Effector memory CD4-positive, alpha-beta T cell (primary cell): Measurements from ENCODE around the gene NAALADL2.

ENCODE experiments used
- DNase-seq, 3 donors: peaks; one replicate each; pipeline ENCODE4 v3.0.0-alpha.2; 2020
- H3K27ac ChIP-seq: 2 replicates; pipeline ENCODE4 v1.7.0; 2013; ENCODE audit warnings: mild to moderate bottlenecking, low read length, moderate library complexity; ENCODE audit not compliant: insufficient read depth, poor library complexity, severe bottlenecking
- H3K27me3 ChIP-seq: replicated peaks from 2 replicates; pipeline ENCODE4 v1.7.0; 2013; ENCODE audit warnings: mild to moderate bottlenecking, low read length; ENCODE audit not compliant: insufficient read depth, control insufficient read depth, poor library complexity, severe bottlenecking
- H3K36me3 ChIP-seq: 2 replicates; pipeline ENCODE4 v1.7.0; 2013; ENCODE audit warnings: mild to moderate bottlenecking, low read length, moderate library complexity; ENCODE audit not compliant: control insufficient read depth, insufficient read depth
- H3K4me1 ChIP-seq: 2 replicates; pipeline ENCODE4 v1.7.0; 2013; ENCODE audit warnings: low read length, mild to moderate bottlenecking; ENCODE audit not compliant: control insufficient read depth, insufficient read depth, poor library complexity, severe bottlenecking
- H3K4me3 ChIP-seq: 2 replicates; pipeline ENCODE4 v1.7.0; 2013; ENCODE audit warnings: low read length, low read depth, mild to moderate bottlenecking; ENCODE audit not compliant: insufficient read depth, poor library complexity, severe bottlenecking
- H3K9me3 ChIP-seq: 2 replicates; pipeline ENCODE4 v1.7.0; 2013; ENCODE audit warnings: mild to moderate bottlenecking, low read length, moderate library complexity; ENCODE audit not compliant: control insufficient read depth

The NAALADL2 gene

GRCh38 chr3:175200391-175201095, 341.4 kb downstream of the NAALADL2 start:
- H3K9me3 ChIP-seq: no peaks in the 10 kb centered on the region
- no peaks in the 10 kb centered on the region for H3K27me3 ChIP-seq
- no peak overlapping the region for H3K4me3 ChIP-seq
- no peaks in the 10 kb centered on the region for H3K4me1 ChIP-seq
- H3K36me3 ChIP-seq: no peaks in the 10 kb centered on the region
- no peak for DNase-seq
- no peak overlapping the region for H3K27ac ChIP-seq

- Histone ChIP-seq H3K4me1 (no peaks in the 10 kb centered on the region), H3K4me3 (no peak overlapping the region), H3K36me3 (no peaks in the 10 kb centered on the region), H3K27ac (no peak overlapping the region), H3K9me3 (no peaks in the 10 kb centered on the region), H3K27me3 (no peaks in the 10 kb centered on the region)
- DNase-seq: no peak
These were observed 348.2 kb downstream of the NAALADL2 start for GRCh38 chr3:175207361-175207760.

- no peaks in the 10 kb centered on the region for H3K36me3 ChIP-seq
- no peaks in the 10 kb centered on the region for H3K27me3 ChIP-seq
- H3K27ac ChIP-seq: no peak overlapping the region
- no peaks in the 10 kb centered on the region for H3K4me1 ChIP-seq
- no peak for DNase-seq
- no peak overlapping the region for H3K4me3 ChIP-seq
- H3K9me3 ChIP-seq: no peaks in the 10 kb centered on the region
These were observed 349.2 kb downstream of the NAALADL2 start for GRCh38 chr3:175208326-175208725.

DNA sequence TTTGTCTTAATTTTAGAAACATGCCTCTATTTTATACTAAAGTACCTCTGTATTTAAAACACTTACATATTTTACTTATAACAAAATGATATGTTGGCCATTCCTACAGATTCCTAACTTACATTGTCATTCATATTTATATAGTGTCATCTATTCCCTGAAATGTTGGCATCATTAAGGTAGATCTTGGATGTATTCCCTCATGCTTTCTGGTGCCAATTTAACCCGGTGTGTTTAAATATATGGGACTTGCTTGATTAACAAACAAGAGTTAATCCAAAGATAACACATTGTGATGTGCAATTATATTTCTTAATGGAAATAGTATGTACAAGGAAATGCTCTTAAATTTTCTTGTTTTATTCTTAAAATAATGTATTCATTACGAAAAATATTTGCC, 352.3 kb downstream of the NAALADL2 start:
- Histone ChIP-seq H3K36me3 (no peaks in the 10 kb centered on the region), H3K27ac (no peak overlapping the region), H3K4me1 (no peaks in the 10 kb centered on the region), H3K27me3 (no peaks in the 10 kb centered on the region), H3K9me3 (no peaks in the 10 kb centered on the region), H3K4me3 (no peak overlapping the region)
- no peak for DNase-seq

DNA sequence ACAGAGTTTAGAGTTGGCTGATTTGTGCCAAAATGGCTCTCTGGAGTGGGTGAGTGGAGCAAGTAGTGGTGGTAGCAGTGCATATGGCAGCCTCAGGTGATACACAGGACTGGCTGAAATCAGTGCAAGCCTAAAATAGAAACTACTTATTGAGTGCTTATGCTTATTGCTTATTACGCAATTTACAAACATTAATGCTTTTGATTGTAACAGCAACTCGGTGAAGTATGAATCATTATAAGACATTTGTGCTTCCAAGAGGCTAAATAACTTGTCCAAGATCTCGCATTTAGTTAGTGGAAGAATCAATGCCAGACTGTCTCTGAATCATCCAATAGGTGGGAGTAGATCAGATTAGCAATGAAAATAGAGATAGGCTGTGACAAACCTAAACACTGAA, 353.8 kb downstream of the NAALADL2 start:
- Histone ChIP-seq H3K4me1 (no peaks in the 10 kb centered on the region), H3K27me3 (no peaks in the 10 kb centered on the region), H3K27ac (no peak overlapping the region), H3K4me3 (no peak overlapping the region), H3K36me3 (no peaks in the 10 kb centered on the region), H3K9me3 (no peaks in the 10 kb centered on the region)
- DNase-seq: no peak

- H3K4me1 ChIP-seq: no peaks in the 10 kb centered on the region
- H3K27ac ChIP-seq: no peak overlapping the region
- no peaks in the 10 kb centered on the region for H3K36me3 ChIP-seq
- no peaks in the 10 kb centered on the region for H3K27me3 ChIP-seq
- no peak for DNase-seq
- H3K4me3 ChIP-seq: no peak overlapping the region
- no peaks in the 10 kb centered on the region for H3K9me3 ChIP-seq
These were observed 355.1 kb downstream of the NAALADL2 start for GRCh38 chr3:175214216-175214615.

GRCh38 chr3:175215833-175216232, 356.7 kb downstream of the NAALADL2 start:
- no peaks in the 10 kb centered on the region for H3K4me1 ChIP-seq
- DNase-seq: no peak
- no peaks in the 10 kb centered on the region for H3K27me3 ChIP-seq
- no peaks in the 10 kb centered on the region for H3K9me3 ChIP-seq
- no peaks in the 10 kb centered on the region for H3K36me3 ChIP-seq
- no peak overlapping the region for H3K27ac ChIP-seq
- H3K4me3 ChIP-seq: no peak overlapping the region

DNA sequence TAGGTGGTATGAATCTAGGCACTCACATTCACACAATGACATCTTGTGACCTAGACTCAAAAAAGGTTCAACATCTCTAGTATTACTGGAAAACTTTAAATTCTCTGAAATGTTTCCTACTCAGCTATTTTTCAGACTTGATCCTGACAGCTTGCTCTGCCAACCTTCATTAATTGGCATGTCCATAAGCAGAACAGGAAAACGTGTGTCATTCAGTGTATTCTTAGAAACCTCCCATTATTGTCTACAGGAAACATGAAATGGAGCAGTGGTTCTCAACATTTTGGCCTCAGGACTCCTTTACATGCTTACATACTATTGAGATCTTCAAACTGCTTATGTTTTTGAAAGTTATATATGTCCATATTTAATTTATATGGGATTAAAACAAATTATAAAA, 363.2 kb downstream of the NAALADL2 start:
- no peaks in the 10 kb centered on the region for H3K9me3 ChIP-seq
- no peak overlapping the region for H3K27ac ChIP-seq
- no peaks in the 10 kb centered on the region for H3K36me3 ChIP-seq
- H3K4me1 ChIP-seq: no peaks in the 10 kb centered on the region
- no peaks in the 10 kb centered on the region for H3K27me3 ChIP-seq
- no peak for DNase-seq
- no peak overlapping the region for H3K4me3 ChIP-seq

DNA sequence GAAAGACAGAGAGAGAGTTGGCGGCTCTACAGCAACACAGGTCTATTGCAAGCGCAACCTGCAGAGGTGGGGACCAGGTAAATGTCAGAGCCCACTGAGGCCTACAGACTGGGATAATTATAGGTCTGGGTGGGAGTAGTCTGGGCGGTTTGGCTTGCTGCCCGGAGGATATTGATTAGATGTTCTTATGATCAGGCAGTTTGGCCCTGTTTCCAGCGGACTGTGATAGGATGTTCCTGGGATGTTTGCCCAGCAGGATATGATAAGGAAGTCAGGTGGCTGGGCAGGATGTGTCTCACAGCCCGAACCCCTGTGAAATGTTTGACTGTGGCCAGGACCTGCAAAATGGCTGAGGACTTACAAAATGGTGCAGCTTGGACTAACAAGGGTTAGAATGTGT, 364.9 kb downstream of the NAALADL2 start:
- DNase-seq: no peak
- Histone ChIP-seq H3K4me3 (no peak overlapping the region), H3K36me3 (no peaks in the 10 kb centered on the region), H3K27ac (no peak overlapping the region), H3K9me3 (no peaks in the 10 kb centered on the region), H3K4me1 (no peaks in the 10 kb centered on the region), H3K27me3 (no peaks in the 10 kb centered on the region)

DNA sequence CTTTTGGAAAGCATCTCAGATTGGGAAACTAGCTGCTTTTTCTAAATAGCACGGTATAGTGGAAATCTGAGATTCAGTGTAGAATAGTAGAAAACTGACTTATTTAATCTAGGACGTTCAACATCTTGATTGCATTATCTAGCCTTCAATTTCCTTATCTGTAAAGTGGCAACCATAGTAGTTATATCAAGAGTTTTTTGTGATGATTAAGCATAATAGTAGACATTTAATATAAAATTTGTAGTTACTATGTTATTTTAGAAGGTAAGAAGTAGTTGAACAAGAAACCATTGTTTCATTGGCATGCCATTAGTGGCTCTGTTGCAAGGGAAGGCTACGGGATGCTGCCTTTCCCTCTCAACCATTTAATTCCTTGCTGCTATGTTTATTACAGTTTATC, 367.3 kb downstream of the NAALADL2 start:
- Histone ChIP-seq H3K4me3 (no peak overlapping the region), H3K27ac (no peak overlapping the region), H3K36me3 (no peaks in the 10 kb centered on the region), H3K4me1 (no peaks in the 10 kb centered on the region), H3K9me3 (no peaks in the 10 kb centered on the region), H3K27me3 (no peaks in the 10 kb centered on the region)
- no peak for DNase-seq
